Glutamatergic neuron (in vitro differentiated cells): ENCODE measurements around the gene STAT5B. TPM values are rescaled to one million over a fixed set of nuclear protein-coding genes. Genes with fewer than 3 reads are reported as not detected.

Source experiments
- DNase-seq: peaks from one replicate; pipeline ENCODE4 v3.0.0; 2022
- H3K27ac Mint-ChIP-seq: one replicate; pipeline ENCODE4 v1.8.0; 2020; ENCODE audit warnings: mild to moderate bottlenecking, mixed read lengths, inconsistent platforms; ENCODE audit not compliant: unreplicated experiment
- H3K27me3 Mint-ChIP-seq: one replicate; pipeline ENCODE4 v1.8.0; 2020; ENCODE audit warnings: mild to moderate bottlenecking, moderate library complexity, mixed read lengths, inconsistent platforms; ENCODE audit not compliant: unreplicated experiment
- H3K36me3 Mint-ChIP-seq: one replicate; pipeline ENCODE4 v1.8.0; 2020; ENCODE audit warnings: mild to moderate bottlenecking, mixed read lengths, inconsistent platforms; ENCODE audit not compliant: unreplicated experiment
- H3K4me1 Mint-ChIP-seq: one replicate; pipeline ENCODE4 v1.8.0; 2020; ENCODE audit warnings: mild to moderate bottlenecking, low read depth, mixed read lengths, inconsistent platforms; ENCODE audit not compliant: unreplicated experiment
- H3K4me3 Mint-ChIP-seq: one replicate; pipeline ENCODE4 v1.8.0; 2020; ENCODE audit warnings: mild to moderate bottlenecking, mixed read lengths, inconsistent platforms; ENCODE audit not compliant: unreplicated experiment
- H3K9me3 Mint-ChIP-seq: one replicate; pipeline ENCODE4 v1.8.0; 2020; ENCODE audit warnings: mild to moderate bottlenecking, moderate library complexity, mixed read lengths, inconsistent platforms; ENCODE audit not compliant: unreplicated experiment
- total RNA-seq: library from RNA; stranded (reverse); fragmentation: NEBNext Ultra II Directional; extraction: Animal tissue kit (Norgen Biotek cat#: 25700); gene quantifications from one replicate; pipeline ENCODE4 v1.2.1, GENCODE V29; 2021; ENCODE audit not compliant: unreplicated experiment
- TF ChIP-seq, protein P1 (sequence below): fragments of 200-600 bp; sonication (generic); IDR thresholded peaks from one replicate; pipeline ENCODE4 v1.5.0; 2021; ENCODE audit not compliant: partially characterized antibody, unreplicated experiment

STAT5B gene
- total RNA-seq, 1 donor from 2014 or later: 31.9 TPM

DNA sequence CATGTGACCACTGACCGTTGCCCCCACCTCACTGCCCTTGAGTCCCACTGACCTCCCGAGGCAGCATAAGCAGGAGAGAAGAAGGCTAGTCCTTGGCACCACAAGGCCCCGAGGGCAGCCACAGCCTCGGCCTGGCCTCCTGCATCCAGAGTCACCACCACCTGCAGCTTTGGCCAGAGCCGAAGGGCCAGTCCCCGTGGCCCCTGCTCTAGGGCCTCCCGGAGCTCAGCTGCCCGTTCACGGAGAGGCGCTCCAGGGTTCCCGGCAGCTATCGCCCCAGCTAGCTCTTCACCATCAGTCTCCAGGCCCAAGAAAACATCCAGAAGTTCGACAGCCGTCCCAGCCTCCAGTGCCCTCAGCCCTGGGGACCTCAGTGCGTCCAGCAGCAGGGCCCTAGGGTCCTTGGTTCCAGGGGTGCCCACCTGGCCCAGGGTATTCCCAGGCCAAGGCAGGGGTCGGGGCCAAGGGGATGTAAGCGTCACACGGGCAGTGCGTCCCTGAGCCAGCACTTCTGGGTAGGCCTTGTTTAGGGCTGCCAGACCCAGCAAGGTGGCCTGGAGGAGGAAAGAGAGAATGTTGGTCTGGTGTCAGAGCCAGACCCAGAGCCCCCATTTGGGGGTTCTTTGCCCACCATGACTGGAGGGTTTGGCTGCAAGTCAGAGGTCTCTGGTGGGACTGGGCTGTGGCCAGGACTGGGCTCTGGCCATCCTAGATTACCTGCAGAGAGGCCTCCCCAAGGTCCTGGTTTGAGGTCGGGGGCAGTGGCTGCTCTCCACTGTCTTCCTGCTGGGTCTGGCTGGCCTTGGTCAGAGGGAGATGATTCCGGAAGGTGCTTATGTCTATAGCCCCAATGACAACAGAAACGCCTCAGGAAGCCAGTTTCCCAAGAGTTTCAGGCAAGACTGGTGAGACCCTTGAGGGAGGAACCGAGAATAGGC, 83.7 kb downstream of the STAT5B start:
- no peak overlapping the region for H3K27ac Mint-ChIP-seq
- peaks cover 5% of the 10 kb centered on the region for H3K27me3 Mint-ChIP-seq
- no peak overlapping the region for H3K4me3 Mint-ChIP-seq
- peaks cover 5% of the 10 kb centered on the region for H3K9me3 Mint-ChIP-seq
- TF ChIP-seq, protein P1, sequence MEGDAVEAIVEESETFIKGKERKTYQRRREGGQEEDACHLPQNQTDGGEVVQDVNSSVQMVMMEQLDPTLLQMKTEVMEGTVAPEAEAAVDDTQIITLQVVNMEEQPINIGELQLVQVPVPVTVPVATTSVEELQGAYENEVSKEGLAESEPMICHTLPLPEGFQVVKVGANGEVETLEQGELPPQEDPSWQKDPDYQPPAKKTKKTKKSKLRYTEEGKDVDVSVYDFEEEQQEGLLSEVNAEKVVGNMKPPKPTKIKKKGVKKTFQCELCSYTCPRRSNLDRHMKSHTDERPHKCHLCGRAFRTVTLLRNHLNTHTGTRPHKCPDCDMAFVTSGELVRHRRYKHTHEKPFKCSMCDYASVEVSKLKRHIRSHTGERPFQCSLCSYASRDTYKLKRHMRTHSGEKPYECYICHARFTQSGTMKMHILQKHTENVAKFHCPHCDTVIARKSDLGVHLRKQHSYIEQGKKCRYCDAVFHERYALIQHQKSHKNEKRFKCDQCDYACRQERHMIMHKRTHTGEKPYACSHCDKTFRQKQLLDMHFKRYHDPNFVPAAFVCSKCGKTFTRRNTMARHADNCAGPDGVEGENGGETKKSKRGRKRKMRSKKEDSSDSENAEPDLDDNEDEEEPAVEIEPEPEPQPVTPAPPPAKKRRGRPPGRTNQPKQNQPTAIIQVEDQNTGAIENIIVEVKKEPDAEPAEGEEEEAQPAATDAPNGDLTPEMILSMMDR: no peak
- H3K4me1 Mint-ChIP-seq: no peaks in the 10 kb centered on the region
- no peaks in the 10 kb centered on the region for H3K36me3 Mint-ChIP-seq
- no peak for DNase-seq

DNA sequence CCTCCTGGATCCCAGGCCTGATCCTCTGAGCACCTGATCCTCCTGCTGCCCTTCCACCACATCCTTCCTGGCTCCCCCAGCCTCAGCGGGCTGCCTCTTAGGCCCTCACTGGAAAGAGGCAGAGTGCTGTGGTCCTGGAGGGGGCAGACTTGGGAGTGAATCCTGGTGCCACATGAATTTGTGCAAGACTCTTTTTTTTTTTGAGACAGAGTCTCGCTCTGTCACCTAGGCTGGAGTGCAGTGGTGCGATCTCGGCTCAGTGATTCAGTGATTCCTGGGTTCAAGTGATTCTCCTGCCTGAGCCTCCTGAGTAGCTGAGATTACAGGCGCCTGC, 84.9 kb downstream of the STAT5B start:
- DNase-seq: no peak
- H3K36me3 Mint-ChIP-seq: no peaks in the 10 kb centered on the region
- peaks cover 5% of the 10 kb centered on the region for H3K9me3 Mint-ChIP-seq
- H3K27me3 Mint-ChIP-seq: peaks cover under 1% of the 10 kb centered on the region
- H3K4me3 Mint-ChIP-seq: no peak overlapping the region
- no peak overlapping the region for H3K27ac Mint-ChIP-seq
- TF ChIP-seq, protein P1: no peak
- H3K4me1 Mint-ChIP-seq: no peaks in the 10 kb centered on the region

DNA sequence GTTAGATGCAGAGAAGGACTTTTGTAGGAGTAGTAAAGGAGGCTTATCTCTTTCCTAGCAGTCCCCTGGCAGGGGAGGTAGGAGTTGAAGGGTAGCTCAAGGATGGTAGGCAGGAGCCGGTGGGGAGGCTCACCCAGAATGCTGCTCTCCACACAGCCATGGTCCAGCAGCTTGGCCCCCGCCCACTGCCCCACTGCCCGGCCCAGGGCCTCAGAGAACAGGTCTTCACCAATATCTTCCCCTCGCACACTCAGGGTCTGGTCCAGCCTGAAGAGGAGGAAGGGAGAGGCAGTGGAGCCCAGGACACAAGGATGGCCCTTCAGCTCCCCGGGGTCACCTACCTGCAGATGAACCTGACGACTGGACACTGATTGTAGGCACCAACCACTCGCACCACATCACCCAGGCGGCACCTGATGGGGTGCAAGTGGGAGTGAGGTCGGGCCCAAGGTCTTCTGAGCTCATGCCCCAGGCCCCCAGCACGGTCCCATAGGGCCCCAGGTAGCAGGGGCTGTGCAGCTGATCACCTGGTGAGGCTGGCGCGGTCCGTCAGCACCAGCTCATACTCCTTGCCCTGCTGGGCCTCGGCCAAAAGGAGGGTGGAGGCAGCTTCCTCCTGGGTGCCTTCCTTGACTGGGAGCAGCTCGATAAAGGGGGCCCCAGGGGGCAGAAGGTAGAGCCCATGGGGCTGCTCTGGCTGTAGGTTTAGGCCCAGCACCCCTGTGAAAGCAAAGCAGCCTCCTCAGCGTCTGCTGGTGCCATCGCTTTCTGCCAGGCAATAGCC, 85.5 kb downstream of the STAT5B start:
- no peak for DNase-seq
- Mint-ChIP-seq H3K36me3 (no peaks in the 10 kb centered on the region), H3K27ac (peak overlapping the region; percentile 66), H3K9me3 (peaks cover 5% of the 10 kb centered on the region), H3K4me1 (peaks cover 3% of the 10 kb centered on the region), H3K27me3 (no peaks in the 10 kb centered on the region), H3K4me3 (no peak overlapping the region)
- TF ChIP-seq, protein P1: no peak

DNA sequence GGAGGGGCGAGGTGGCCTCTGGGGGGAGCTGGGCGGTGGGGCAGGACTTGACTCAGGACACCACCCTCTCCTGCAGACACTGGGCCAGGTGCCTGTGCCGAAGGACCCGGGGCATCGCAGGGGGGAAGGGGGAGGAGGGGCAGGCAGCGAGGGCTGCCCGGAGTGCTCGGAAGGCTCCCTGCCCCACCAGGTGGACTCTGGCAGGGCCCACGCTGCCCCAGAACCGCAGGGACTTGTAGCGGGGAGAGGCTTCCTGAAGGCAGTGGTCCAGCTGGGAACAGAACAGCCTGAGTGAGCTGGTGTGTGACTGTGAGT, 86.6 kb downstream of the STAT5B start:
- Mint-ChIP-seq H3K27me3 (peaks cover under 1% of the 10 kb centered on the region), H3K27ac (no peak overlapping the region), H3K36me3 (no peaks in the 10 kb centered on the region), H3K4me3 (no peak overlapping the region), H3K9me3 (peaks cover 6% of the 10 kb centered on the region), H3K4me1 (peaks cover 8% of the 10 kb centered on the region)
- DNase-seq: no peak
- TF ChIP-seq, protein P1: no peak
